ENCODE measurements around the gene DERL3. TPM values are rescaled to one million over a fixed set of nuclear protein-coding genes. Genes with fewer than 3 reads are reported as not detected.

The DERL3 gene
- total and polyA plus RNA-seq, 10 donors = 10.2 to 62.8 (median 22.4) TPM

- Histone ChIP-seq H3K4me1 (peaks cover 33 to 64% (median 47%) of the 10 kb centered on the region in 6 donors), H3K9me3 (no peaks in the 10 kb centered on the region), H3K36me3 (no peaks in the 10 kb centered on the region), H3K27ac (peak overlapping the region in 4 of 8 donors; percentile 24 to 77 (median 52)), H3K4me3 (peak overlapping the region in 1 of 8 donors; percentile 23), H3K27me3 (replicated peaks in 1 of 7) (peaks cover 0 to 2% (median 0%) of the 10 kb centered on the region in 7 donors)
- no peak for TF ChIP-seq POLR2A (IDR thresholded peaks at IDR 0.05)
- TF ChIP-seq, protein P1, sequence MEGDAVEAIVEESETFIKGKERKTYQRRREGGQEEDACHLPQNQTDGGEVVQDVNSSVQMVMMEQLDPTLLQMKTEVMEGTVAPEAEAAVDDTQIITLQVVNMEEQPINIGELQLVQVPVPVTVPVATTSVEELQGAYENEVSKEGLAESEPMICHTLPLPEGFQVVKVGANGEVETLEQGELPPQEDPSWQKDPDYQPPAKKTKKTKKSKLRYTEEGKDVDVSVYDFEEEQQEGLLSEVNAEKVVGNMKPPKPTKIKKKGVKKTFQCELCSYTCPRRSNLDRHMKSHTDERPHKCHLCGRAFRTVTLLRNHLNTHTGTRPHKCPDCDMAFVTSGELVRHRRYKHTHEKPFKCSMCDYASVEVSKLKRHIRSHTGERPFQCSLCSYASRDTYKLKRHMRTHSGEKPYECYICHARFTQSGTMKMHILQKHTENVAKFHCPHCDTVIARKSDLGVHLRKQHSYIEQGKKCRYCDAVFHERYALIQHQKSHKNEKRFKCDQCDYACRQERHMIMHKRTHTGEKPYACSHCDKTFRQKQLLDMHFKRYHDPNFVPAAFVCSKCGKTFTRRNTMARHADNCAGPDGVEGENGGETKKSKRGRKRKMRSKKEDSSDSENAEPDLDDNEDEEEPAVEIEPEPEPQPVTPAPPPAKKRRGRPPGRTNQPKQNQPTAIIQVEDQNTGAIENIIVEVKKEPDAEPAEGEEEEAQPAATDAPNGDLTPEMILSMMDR (IDR thresholded peaks at IDR 0.05 in 8 of 11, conservative IDR thresholded peaks at IDR 0.05 in 3 of 11) = no peak
- TF ChIP-seq POLR2AphosphoS5 (IDR thresholded peaks at IDR 0.05) = no peak
- 68 to 72% (median 69%) methylated on average over 8 of the region's 8 CpGs for WGBS, 5 donors
- DNase-seq = no peak
- intact Hi-C loops (cut with DNase I; ENCODE audit: low total_unique reads) = loop anchor here (5.0 kb wide), 2 partner anchors 72 to 302 kb away; partner anchors contain the start of gene MMP11
These were observed 6.0 kb upstream of the DERL3 start for GRCh38 chr22:23844739-23845202.

DNA sequence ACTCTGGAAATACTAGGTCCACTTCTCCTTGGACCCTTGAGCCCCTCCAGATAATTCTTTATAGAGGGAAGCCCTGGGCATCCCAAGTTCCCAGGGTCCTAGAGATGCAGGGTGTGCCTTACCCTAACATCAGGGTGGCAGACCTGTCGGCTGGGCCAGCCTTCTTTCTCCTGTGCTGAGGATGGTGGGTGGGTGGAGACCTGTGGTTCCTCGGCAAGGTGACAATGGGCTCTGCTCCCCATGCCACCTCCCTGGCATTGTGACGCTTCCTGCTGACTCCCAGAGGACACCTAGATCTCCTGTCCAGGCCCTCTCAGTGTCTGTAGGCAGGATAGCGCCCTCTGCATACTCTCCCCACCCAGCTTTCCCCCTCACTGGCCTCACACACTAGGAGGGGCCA lies 3.8 kb upstream of the DERL3 start:
- no peak overlapping the region for H3K4me3 ChIP-seq
- H3K27me3 ChIP-seq (replicated peaks in 1 of 7) = no peaks in the 10 kb centered on the region
- no peak overlapping the region for H3K27ac ChIP-seq
- WGBS, 5 donors = 68 to 81% (median 72%) methylated on average over 4 of the region's 4 CpGs
- peaks cover 33 to 64% (median 59%) of the 10 kb centered on the region in 6 donors for H3K4me1 ChIP-seq
- TF ChIP-seq, protein P1 (IDR thresholded peaks at IDR 0.05 in 8 of 11, conservative IDR thresholded peaks at IDR 0.05 in 3 of 11) = no peak
- TF ChIP-seq POLR2A (IDR thresholded peaks at IDR 0.05) (no peak), POLR2AphosphoS5 (IDR thresholded peaks at IDR 0.05) (no peak)
- H3K36me3 ChIP-seq = no peaks in the 10 kb centered on the region
- DNase-seq = no peak
- intact Hi-C loops (cut with DNase I; ENCODE audit: low total_unique reads) = no loop called here
- no peaks in the 10 kb centered on the region for H3K9me3 ChIP-seq

DNA sequence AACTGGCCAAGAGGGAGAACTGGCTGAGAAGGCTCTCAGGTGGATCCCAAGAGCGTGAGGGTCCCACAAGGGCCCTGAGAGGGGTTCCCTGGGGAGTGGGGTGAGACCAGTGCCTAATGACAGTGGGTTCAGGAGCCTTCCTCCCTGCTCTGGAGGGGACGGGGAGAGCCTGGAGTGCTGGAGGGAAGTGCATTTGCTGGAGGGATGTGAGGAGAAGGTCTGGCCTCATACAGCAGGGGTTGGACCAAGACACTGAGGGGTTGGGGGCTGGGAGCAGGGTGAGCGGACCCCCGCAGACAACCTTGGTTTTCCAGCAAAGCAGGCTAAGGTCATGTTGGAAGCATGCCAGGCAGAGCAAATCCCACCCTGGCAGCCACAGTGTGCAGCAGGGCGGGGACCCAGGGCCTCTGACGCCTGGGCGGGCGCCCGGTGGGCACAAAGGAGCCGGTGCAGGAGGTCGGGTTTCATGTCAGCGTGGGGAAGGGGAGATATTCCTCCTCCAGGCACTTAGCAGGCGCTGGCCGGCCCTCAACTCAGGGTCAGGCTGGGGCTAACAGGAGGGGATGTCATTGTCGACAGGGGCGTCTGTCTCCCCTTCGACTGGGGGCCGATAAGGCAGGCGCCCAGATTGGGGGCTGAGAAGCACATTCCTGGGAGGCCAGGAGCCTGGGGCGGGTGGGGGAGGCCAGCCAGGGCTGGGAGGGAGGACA lies 3.1 kb upstream of the DERL3 start:
- Histone ChIP-seq H3K4me3 (no peak overlapping the region), H3K27me3 (replicated peaks in 1 of 7) (no peaks in the 10 kb centered on the region), H3K4me1 (peaks cover 33 to 69% (median 65%) of the 10 kb centered on the region in 6 donors), H3K36me3 (peaks cover 0 to 3% (median 0%) of the 10 kb centered on the region in 6 donors), H3K9me3 (no peaks in the 10 kb centered on the region), H3K27ac (no peak overlapping the region)
- DNase-seq = no peak
- intact Hi-C loops (cut with DNase I; ENCODE audit: low total_unique reads) = no loop called here
- TF ChIP-seq, protein P1 (IDR thresholded peaks at IDR 0.05 in 8 of 11, conservative IDR thresholded peaks at IDR 0.05 in 3 of 11) = no peak
- no peak for TF ChIP-seq POLR2AphosphoS5 (IDR thresholded peaks at IDR 0.05)
- no peak for TF ChIP-seq POLR2A (IDR thresholded peaks at IDR 0.05)
- whole genome bisulfite sequencing, 5 donors = 84 to 89% (median 87%) methylated on average over 18 to 20 of the region's 20 CpGs

- intact Hi-C loops (cut with DNase I; ENCODE audit: low total_unique reads) = no loop called here
- DNase-seq = no peak
- H3K4me1 ChIP-seq = peaks cover 28 to 69% (median 62%) of the 10 kb centered on the region in 6 donors
- no peak overlapping the region for H3K27ac ChIP-seq
- WGBS, 5 donors = 85 to 94% (median 88%) methylated on average over 5 of the region's 5 CpGs
- TF ChIP-seq, protein P1 (IDR thresholded peaks at IDR 0.05 in 8 of 11, conservative IDR thresholded peaks at IDR 0.05 in 3 of 11) = no peak
- TF ChIP-seq POLR2A (IDR thresholded peaks at IDR 0.05) (no peak), POLR2AphosphoS5 (IDR thresholded peaks at IDR 0.05) (no peak)
- no peaks in the 10 kb centered on the region for H3K27me3 ChIP-seq (replicated peaks in 1 of 7)
- peaks cover 0 to 9% (median 3%) of the 10 kb centered on the region in 6 donors for H3K36me3 ChIP-seq
- H3K4me3 ChIP-seq = no peak overlapping the region
- no peaks in the 10 kb centered on the region for H3K9me3 ChIP-seq
These were observed 2.5 kb upstream of the DERL3 start for GRCh38 chr22:23841292-23841691.
